ENCODE measurements around the gene PTPRD. TPM values are rescaled to one million over a fixed set of nuclear protein-coding genes. Genes with fewer than 3 reads are reported as not detected.
A peak's percentile ranks its signal among the peaks of the same experiment; 100 is the strongest.

PTPRD gene
- total RNA-seq, 2 donors from 2014 or later: 60.1 to 75.7 TPM

GRCh38 chr9:9395539-9395938, 1217.3 kb downstream of the PTPRD start:
- no peak for DNase-seq
- intact Hi-C loops (cut with DNase I): no loop called here
- H3K36me3 ChIP-seq: no peaks in the 10 kb centered on the region
- H3K4me1 ChIP-seq: no peaks in the 10 kb centered on the region
- no peak overlapping the region for H3K4me3 ChIP-seq
- no peak overlapping the region for H3K9ac ChIP-seq (ENCODE audit: low read depth in 2 of 2, low read length in 2 of 2)
- no peak for TF ChIP-seq CTCF (IDR thresholded peaks at IDR 0.05)
- no peak overlapping the region for H3K27ac ChIP-seq
- H3K27me3 ChIP-seq: no peaks in the 10 kb centered on the region
- H3K9me3 ChIP-seq: no peaks in the 10 kb centered on the region

- H3K27ac ChIP-seq: no peak overlapping the region
- no peaks in the 10 kb centered on the region for H3K36me3 ChIP-seq
- H3K9me3 ChIP-seq: no peaks in the 10 kb centered on the region
- H3K4me1 ChIP-seq: no peaks in the 10 kb centered on the region
- H3K27me3 ChIP-seq: no peaks in the 10 kb centered on the region
- no peak overlapping the region for H3K4me3 ChIP-seq
- no peak for TF ChIP-seq CTCF (IDR thresholded peaks at IDR 0.05)
- no peak overlapping the region for H3K9ac ChIP-seq (ENCODE audit: low read depth in 2 of 2, low read length in 2 of 2)
- intact Hi-C loops (cut with DNase I): no loop called here
- peak; percentile 28 for DNase-seq
Measured at GRCh38 chr9:9392755-9393154, 1220.0 kb downstream of the PTPRD start.

DNA sequence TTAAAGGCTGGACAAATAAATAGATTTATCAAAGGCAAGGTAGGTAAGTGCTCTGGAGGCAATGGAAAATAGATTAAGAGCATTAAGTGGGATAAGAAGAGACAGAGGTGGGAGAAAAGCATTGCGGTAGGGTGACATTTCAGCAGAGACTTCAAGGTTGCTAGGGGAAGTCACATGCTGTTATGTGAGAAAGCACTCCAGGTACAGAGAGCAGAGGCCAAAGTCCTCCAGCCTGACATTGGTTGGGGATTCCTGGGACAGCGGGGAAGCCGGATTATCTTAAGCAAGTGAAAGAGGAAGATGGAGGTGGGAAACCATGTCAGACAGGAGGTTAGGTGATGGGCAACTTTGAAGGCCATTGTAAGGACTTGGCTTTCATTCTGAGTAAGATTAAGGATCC, 1222.9 kb downstream of the PTPRD start:
- H3K9ac ChIP-seq (ENCODE audit: low read depth in 2 of 2, low read length in 2 of 2): no peak overlapping the region
- H3K9me3 ChIP-seq: no peaks in the 10 kb centered on the region
- no peak for TF ChIP-seq CTCF (IDR thresholded peaks at IDR 0.05)
- no peak overlapping the region for H3K4me3 ChIP-seq
- no peak for DNase-seq
- no peak overlapping the region for H3K27ac ChIP-seq
- H3K36me3 ChIP-seq: no peaks in the 10 kb centered on the region
- intact Hi-C loops (cut with DNase I): no loop called here
- no peaks in the 10 kb centered on the region for H3K4me1 ChIP-seq
- no peaks in the 10 kb centered on the region for H3K27me3 ChIP-seq

DNA sequence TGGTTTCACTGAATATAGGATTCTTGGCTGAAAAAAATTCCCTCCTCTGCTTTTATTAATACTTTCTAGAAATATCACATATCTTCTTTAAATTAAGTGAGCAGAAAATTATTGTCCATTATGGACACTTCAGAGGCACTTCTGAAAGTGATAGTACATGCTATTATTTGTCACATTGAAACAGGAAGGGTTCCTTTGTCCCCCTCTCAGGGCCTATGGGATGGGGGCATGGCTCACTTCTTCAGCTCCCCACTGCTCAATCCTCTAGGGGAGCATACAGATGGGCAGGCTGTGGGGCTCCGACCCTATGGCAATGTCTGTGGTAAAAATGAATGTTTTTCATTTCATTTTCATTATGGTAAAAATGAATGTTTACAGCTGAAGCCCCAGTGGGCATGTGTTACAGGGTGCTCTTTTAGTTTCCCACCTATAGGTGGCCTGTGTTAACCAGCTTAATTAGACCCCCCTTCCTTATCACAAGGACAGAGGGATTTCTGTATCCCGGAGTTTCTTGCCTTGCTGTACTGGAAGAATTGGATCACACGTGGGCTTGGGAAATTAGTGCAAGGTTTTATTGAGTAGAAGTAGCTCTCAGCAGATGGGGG, 1225.2 kb downstream of the PTPRD start:
- no peak overlapping the region for H3K27ac ChIP-seq
- intact Hi-C loops (cut with DNase I): no loop called here

DNA sequence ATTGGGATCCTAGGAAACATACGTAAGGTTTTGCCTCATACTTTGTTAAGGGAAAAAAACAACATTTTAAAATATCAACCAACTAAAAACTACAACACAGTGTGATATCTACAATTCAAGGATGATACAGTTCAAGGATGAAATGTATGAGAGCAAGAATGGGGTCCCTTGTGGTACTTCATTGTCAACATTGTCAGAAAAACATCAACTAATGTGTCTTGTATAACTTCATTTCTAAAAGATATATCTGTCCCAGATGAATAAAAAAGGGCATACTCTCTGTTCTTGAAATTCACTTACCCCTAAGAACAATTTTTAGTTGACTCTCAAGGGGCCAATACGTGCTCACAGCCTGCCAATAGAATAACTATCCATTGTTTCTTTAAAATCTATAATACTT, 1250.5 kb downstream of the PTPRD start:
- TF ChIP-seq CTCF (IDR thresholded peaks at IDR 0.05): no peak
- Histone ChIP-seq H3K9ac (ENCODE audit: low read depth in 2 of 2, low read length in 2 of 2) (no peak overlapping the region), H3K27me3 (no peaks in the 10 kb centered on the region), H3K9me3 (no peaks in the 10 kb centered on the region), H3K4me1 (no peaks in the 10 kb centered on the region), H3K4me3 (no peak overlapping the region), H3K27ac (no peak overlapping the region), H3K36me3 (no peaks in the 10 kb centered on the region)
- DNase-seq: no peak
- intact Hi-C loops (cut with DNase I): no loop called here

More for the DNA sequence above, 1225.2 kb downstream of the PTPRD start:
- Histone ChIP-seq H3K27me3 (no peaks in the 10 kb centered on the region), H3K36me3 (no peaks in the 10 kb centered on the region), H3K4me3 (no peak overlapping the region), H3K9ac (ENCODE audit: low read depth in 2 of 2, low read length in 2 of 2) (no peak overlapping the region), H3K9me3 (no peaks in the 10 kb centered on the region), H3K4me1 (no peaks in the 10 kb centered on the region)
- TF ChIP-seq CTCF (IDR thresholded peaks at IDR 0.05): no peak
- no peak for DNase-seq
